OCI-LY1 (cell line): ENCODE data around the gene CEP57L1.

Experiments used
- H2AFZ ChIP-seq: fragments of 200-600 bp; sonication (generic), shearing (Covaris generic); 2 replicates; pipeline ENCODE4 v1.6.0; 2014; ENCODE audit warnings: antibody characterized with exemption, mild to moderate bottlenecking, low read length
- H3F3A ChIP-seq: fragments of 200-600 bp; sonication (generic), shearing (Covaris generic); 2 replicates; pipeline ENCODE4 v1.6.0; 2014; ENCODE audit warnings: mild to moderate bottlenecking, antibody characterized with exemption, low read length, moderate library complexity; ENCODE audit not compliant: insufficient read depth
- H3K27ac ChIP-seq: fragments of 200-600 bp; sonication (generic); 2 replicates; pipeline ENCODE4 v1.5.1; 2014; ENCODE audit warnings: low read length, mixed run types, mild to moderate bottlenecking, low read depth; ENCODE audit not compliant: poor library complexity, severe bottlenecking
- H3K27me3 ChIP-seq: fragments of 200-600 bp; sonication (generic); 2 replicates; pipeline ENCODE4 v1.6.0; 2014; ENCODE audit warnings: antibody characterized with exemption, mild to moderate bottlenecking, low read length, moderate library complexity; ENCODE audit not compliant: insufficient read depth
- H3K36me3 ChIP-seq: fragments of 200-600 bp; sonication (generic); 2 replicates; pipeline ENCODE4 v1.6.1; 2014; ENCODE audit warnings: mild to moderate bottlenecking, antibody characterized with exemption, low read length, moderate library complexity, mixed read lengths; ENCODE audit not compliant: insufficient read depth
- H3K4me1 ChIP-seq: fragments of 200-600 bp; sonication (generic); 2 replicates; pipeline ENCODE4 v1.5.1; 2014; ENCODE audit warnings: mild to moderate bottlenecking, low read length, moderate library complexity; ENCODE audit not compliant: insufficient read depth, severe bottlenecking
- H3K4me2 ChIP-seq: fragments of 200-600 bp; sonication (generic), shearing (Covaris generic); 2 replicates; pipeline ENCODE4 v1.6.1; 2014; ENCODE audit warnings: low read length
- H3K4me3 ChIP-seq: fragments of 200-600 bp; sonication (generic); 2 replicates; pipeline ENCODE4 v1.5.1; 2014; ENCODE audit warnings: low read length, low read depth, mild to moderate bottlenecking, mixed read lengths; ENCODE audit not compliant: poor library complexity, severe bottlenecking
- H3K79me2 ChIP-seq: fragments of 200-600 bp; shearing (Covaris generic); 2 replicates; pipeline ENCODE4 v1.6.1; 2016; ENCODE audit warnings: mixed run types, low read length, mixed read lengths; ENCODE audit not compliant: insufficient read depth
- H3K9ac ChIP-seq: fragments of 200-600 bp; sonication (generic), shearing (Covaris generic); 2 replicates; pipeline ENCODE4 v1.6.1; 2014; ENCODE audit warnings: mild to moderate bottlenecking, low read length, mixed read lengths
- H3K9me2 ChIP-seq: fragments of 200-600 bp; sonication (generic), shearing (Covaris generic); 2 replicates; pipeline ENCODE4 v1.6.1; 2014; ENCODE audit warnings: low read depth, mild to moderate bottlenecking, low read length, mixed read lengths
- H3K9me3 ChIP-seq: fragments of 200-600 bp; shearing (Covaris generic); 2 replicates; pipeline ENCODE4 v1.6.1; 2014; ENCODE audit warnings: low read length, mixed read lengths
- H4K20me1 ChIP-seq: fragments of 200-600 bp; sonication (generic), shearing (Covaris generic); 2 replicates; pipeline ENCODE4 v1.6.0; 2016; ENCODE audit warnings: mild to moderate bottlenecking, low read length; ENCODE audit not compliant: insufficient read depth
- CTCF ChIP-seq: fragments of 200-600 bp; sonication (generic), shearing (Covaris generic); IDR thresholded peaks from 2 replicates; pipeline ENCODE4 v1.5.1; 2017; ENCODE audit warnings: mild to moderate bottlenecking, antibody characterized with exemption, low read length, moderate library complexity, mixed read lengths
- EZH2 ChIP-seq: fragments of 200-600 bp; sonication (generic), shearing (Covaris generic); IDR thresholded peaks from 2 replicates; pipeline ENCODE4 v1.8.0; 2017; ENCODE audit warnings: borderline replicate concordance, mixed run types, mild to moderate bottlenecking, antibody characterized with exemption, low read length, moderate library complexity, mixed read lengths

CEP57L1 gene

DNA sequence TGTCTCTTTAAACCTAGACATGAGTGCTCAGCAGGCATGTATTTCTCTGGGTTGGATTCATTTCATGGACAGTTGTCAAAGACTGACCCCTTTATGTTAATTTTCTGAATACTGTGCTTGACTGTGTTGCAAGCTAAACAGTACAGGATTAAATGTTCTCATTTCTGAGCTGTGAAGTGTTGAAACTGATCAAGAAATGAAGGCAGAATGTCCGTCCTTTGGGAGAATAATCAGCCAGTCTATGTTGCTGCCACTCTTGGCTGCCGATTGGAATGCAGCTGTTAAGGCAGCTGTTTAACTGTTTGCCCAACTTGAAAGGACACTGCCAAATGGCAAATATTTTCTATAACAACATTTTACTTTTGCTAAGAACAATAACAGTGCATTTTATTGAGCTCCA lies 87.3 kb downstream of the CEP57L1 start:
- TF ChIP-seq EZH2 (no peak), CTCF (no peak)
- Histone ChIP-seq H3K4me1 (peaks cover 10% of the 10 kb centered on the region), H4K20me1 (no peaks in the 10 kb centered on the region), H3K9me3 (no peaks in the 10 kb centered on the region), H3K9me2 (no peaks in the 10 kb centered on the region), H3K27ac (no peak overlapping the region), H3K27me3 (no peaks in the 10 kb centered on the region), H3K36me3 (no peaks in the 10 kb centered on the region), H3F3A (no peaks in the 10 kb centered on the region), H3K4me3 (no peak overlapping the region), H3K9ac (no peak overlapping the region), H3K79me2 (no peaks in the 10 kb centered on the region), H3K4me2 (no peak overlapping the region), H2AFZ (no peak overlapping the region)

DNA sequence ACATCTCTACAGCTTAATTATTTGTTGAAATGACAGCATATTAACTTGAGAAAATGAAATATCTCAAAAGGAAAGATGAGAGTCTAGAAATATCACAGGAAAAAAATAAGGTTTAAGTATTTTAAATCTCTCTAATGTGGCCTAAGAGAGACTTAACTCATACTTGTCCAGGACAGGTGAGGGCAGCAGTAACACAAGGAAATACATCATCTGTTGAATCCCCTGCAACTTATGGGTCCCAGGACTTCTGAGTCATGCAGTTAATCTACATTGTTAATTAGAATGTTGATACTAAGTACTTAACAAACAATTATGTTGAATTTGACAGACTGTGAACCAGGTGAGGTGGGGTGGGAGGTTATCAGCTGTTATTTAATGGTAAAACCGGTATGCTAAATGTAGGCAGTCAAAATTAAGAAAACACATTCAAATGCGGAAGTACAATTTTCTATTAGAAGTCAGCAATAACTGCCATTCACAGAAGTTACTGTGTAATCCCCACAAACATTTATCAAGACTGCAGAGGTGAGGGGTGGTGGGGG lies 87.9 kb downstream of the CEP57L1 start:
- TF ChIP-seq EZH2, result no peak
- peak; percentile 34 for TF ChIP-seq CTCF
- Histone ChIP-seq H4K20me1 (no peaks in the 10 kb centered on the region), H3K9ac (no peak overlapping the region), H3K27ac (no peak overlapping the region), H3F3A (no peaks in the 10 kb centered on the region), H2AFZ (no peak overlapping the region), H3K36me3 (no peaks in the 10 kb centered on the region), H3K9me2 (no peaks in the 10 kb centered on the region), H3K27me3 (no peaks in the 10 kb centered on the region), H3K9me3 (no peaks in the 10 kb centered on the region), H3K4me3 (no peak overlapping the region), H3K4me2 (0 out of 2 replicates have a peak overlapping the region, but pooled peaks have one; percentile 1), H3K4me1 (peaks cover 10% of the 10 kb centered on the region), H3K79me2 (no peaks in the 10 kb centered on the region)

DNA sequence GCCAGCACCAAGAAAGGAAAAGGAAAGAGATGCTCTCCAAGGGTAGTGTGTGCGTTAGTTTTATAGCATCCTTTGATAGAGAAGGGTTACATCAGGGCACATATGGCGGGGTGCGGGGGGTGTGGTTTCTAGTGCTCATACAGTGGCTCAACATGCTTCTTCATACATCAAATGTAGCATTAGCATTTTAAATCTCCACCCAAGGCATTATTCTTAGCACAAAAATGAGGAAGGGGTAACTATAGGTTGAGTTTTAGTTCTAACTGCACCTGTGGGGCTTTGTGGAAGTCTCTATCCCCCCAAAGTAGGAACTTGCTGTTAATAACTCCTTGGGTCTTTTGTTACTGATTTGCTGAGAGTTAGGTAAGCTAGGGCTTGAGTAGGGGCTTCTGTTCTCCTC lies 89.3 kb downstream of the CEP57L1 start:
- Histone ChIP-seq H4K20me1 (no peaks in the 10 kb centered on the region), H3F3A (no peaks in the 10 kb centered on the region), H3K79me2 (no peaks in the 10 kb centered on the region), H3K9me2 (no peaks in the 10 kb centered on the region), H3K4me1 (peaks cover 10% of the 10 kb centered on the region), H3K27me3 (no peaks in the 10 kb centered on the region), H3K9ac (no peak overlapping the region), H3K36me3 (no peaks in the 10 kb centered on the region), H3K27ac (no peak overlapping the region), H3K9me3 (no peaks in the 10 kb centered on the region), H3K4me3 (no peak overlapping the region), H3K4me2 (no peak overlapping the region), H2AFZ (no peak overlapping the region)
- TF ChIP-seq EZH2 (no peak), CTCF (no peak)
